Heart left ventricle (tissue), 16 donors: ENCODE measurements around the gene DUSP10. TPM values are rescaled to one million over a fixed set of nuclear protein-coding genes. Genes with fewer than 3 reads are reported as not detected.

ENCODE experiments used
- ATAC-seq, 4 donors: fragments of 200-7000 bp; cut with Tn5 transposase; one replicate each; pipeline ENCODE4 v1.9.1; 2020 to 2022; ENCODE audit warnings: moderate library complexity in 4 of 4, mild to moderate bottlenecking in 3 of 4, moderate number of reproducible peaks in 1 of 4
- DNase-seq, 5 donors: peaks; one replicate each; pipeline ENCODE4 v3.0.0-alpha.2; 2020
- H3K27ac ChIP-seq, 12 donors: fragments of 200-600 bp; sonication (generic) in 4 of 12; one replicate each; pipeline versions ENCODE4 v1.5.0 to v1.8.0; 2016 to 2022; ENCODE audit warnings: mild to moderate bottlenecking in 2 of 12
- H3K27me3 ChIP-seq, 9 donors: fragments of 200-600 bp; sonication (generic) in 2 of 9; one replicate each; pipeline versions ENCODE4 v1.5.1 to v1.8.0; 2016 to 2022; ENCODE audit warnings: mild to moderate bottlenecking in 3 of 9
- H3K36me3 ChIP-seq, 9 donors: fragments of 200-600 bp; sonication (generic) in 2 of 9; one replicate each; pipeline versions ENCODE4 v1.5.0 to v1.8.0; 2018 to 2022; ENCODE audit warnings: mild to moderate bottlenecking in 2 of 9
- H3K4me1 ChIP-seq, 12 donors: fragments of 200-600 bp; sonication (generic) in 4 of 12; one replicate each; pipeline versions ENCODE4 v1.5.0 to v1.8.0; 2016 to 2022; ENCODE audit warnings: mild to moderate bottlenecking in 3 of 12
- H3K4me3 ChIP-seq, 12 donors: fragments of 200-600 bp; sonication (generic) in 4 of 12; one replicate each; pipeline versions ENCODE4 v1.5.0 to v1.8.0; 2017 to 2022; ENCODE audit warnings: mild to moderate bottlenecking in 9 of 12, moderate library complexity in 4 of 12
- H3K9me3 ChIP-seq, 12 donors: fragments of 200-600 bp; sonication (generic) in 4 of 12; one replicate each; pipeline versions ENCODE4 v1.5.0 to v1.8.0; 2016 to 2022; ENCODE audit warnings: mild to moderate bottlenecking in 1 of 12
- CTCF ChIP-seq, 12 donors: fragments of 200-600 bp; sonication (generic) in 4 of 12; IDR thresholded peaks; one replicate each; pipeline versions ENCODE4 v1.5.0 to v1.8.0; 2018 to 2022; ENCODE audit warnings: antibody characterized with exemption in 12 of 12, mild to moderate bottlenecking in 5 of 12
- POLR2A ChIP-seq, 2 donors: fragments of 450-650 bp; IDR thresholded peaks; one replicate each; pipeline ENCODE4 v1.6.1; 2017; ENCODE audit warnings: antibody characterized with exemption in 2 of 2, mild to moderate bottlenecking in 2 of 2, moderate library complexity in 2 of 2
- WGBS, 4 donors: extraction: QIAGEN DNeasy Blood & Tissue Kit in 2 of 4; methylation state at CpG; one replicate each; pipeline versions ENCODE4 v1.1.5 to v1.1.7; 2013 to 2018; 5-methylcytosine and 5-hydroxymethylcytosine counted together
- intact Hi-C, 10 donors: fragments of 100-400 bp; cut with DNase I; formaldehyde crosslinking; loops; one replicate each; pipeline versions ENCODE4 v1.11.1 to v1.14.2; 2022
- polyA plus RNA-seq, 2 donors: library from polyadenylated mRNA; stranded (reverse); fragments of 200-250 nt; gene quantifications; one replicate each; pipeline ENCODE4 v1.2.3, GENCODE V29; 2013
- total RNA-seq, 9 donors: library from RNA; depleted of rRNA in 2 of 9; stranded (reverse); fragments of >200 nt in 2 of 9; fragmentation: NEBNext Ultra II Directional in 3 of 9; extraction: Animal tissue kit (Norgen Biotek cat#: 25700) in 3 of 9; gene quantifications; one replicate each; pipeline versions ENCODE4 v1.1.0 to v1.2.4, GENCODE V29; 2016 to 2023
- donor health status: ischemic (EF 13 %, LVEDD 7.1; RV severe dilation, severe dysfunction).
- donor health status: healthy with polysubstance abuse.
- donor health status: DM: no; HTN: yes; CAD: no.
- donor health status: DM: no; HTN: no; CAD: no.
- donor health status: ischemic (EF 25% LVEDD 6.9; RV normal size, moderate dysfunction).
- donor health status: ischemic (EF 25% LVEDD 5.7; RV mildly dilated, moderate dysfunction).
- donor health status: healthy.
- donor health status: DM: yes; HTN: yes; CAD: no.
- donor health status: ischemic (EF 35%, LVEDD 5.7; RV mildly dilated, moderate dysfunction).
- donor health status: nonischemic (EF 11% LVEDD 7.7; RV severe dilation, severe dysfunction).
- donor health status: DM: yes; HTN: yes; CAD: no.
- donor health status: PGD.
- donor health status: ischemic (EF 29% LVEDD 5.4; RV normal size, mild dysfunction).
- donor health status: nonischemic (EF 23%, LVEDD 6.1; RV moderate dilation, normal function).

The DUSP10 gene
- total and polyA plus RNA-seq, 11 donors = 2.2 to 7.1 (median 3.9) TPM

GRCh38 chr1:221690858-221691257 lies 51.0 kb downstream of the DUSP10 start:
- WGBS, 4 donors = 71 to 87% (median 73%) methylated on average over 1 of the region's 1 CpG

DNA sequence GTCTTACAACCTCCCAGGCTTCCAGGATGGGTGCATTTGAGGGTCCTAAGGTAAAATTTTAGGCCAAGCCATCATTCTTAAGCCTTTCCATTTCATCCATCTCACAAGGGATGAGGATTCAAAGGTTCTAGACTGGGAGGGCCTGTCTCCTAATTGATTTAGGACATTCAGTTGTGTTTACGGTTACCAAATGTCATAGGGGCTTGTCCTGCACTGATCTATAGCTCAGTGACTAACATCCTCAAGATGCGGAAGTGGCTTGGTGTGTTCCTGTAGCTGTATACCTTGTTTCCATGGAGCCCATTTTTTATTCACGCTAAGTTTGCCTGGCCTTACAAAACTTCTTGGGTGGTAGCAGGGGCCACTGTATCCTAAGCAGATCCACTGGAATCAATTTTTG lies 52.8 kb downstream of the DUSP10 start:
- no peaks in the 10 kb centered on the region for H3K27me3 ChIP-seq
- peaks cover 0 to 8% (median 0%) of the 10 kb centered on the region in 12 donors for H3K4me1 ChIP-seq
- H3K36me3 ChIP-seq = no peaks in the 10 kb centered on the region
- intact Hi-C loops = no loop called here
- 90 to 100% (median 91%) methylated on average over 3 of the region's 3 CpGs for WGBS, 4 donors
- TF ChIP-seq POLR2A (IDR thresholded peaks at IDR 0.05) (no peak), CTCF (IDR thresholded peaks at IDR 0.05) (no peak)
- ATAC-seq = no peak
- no peak overlapping the region for H3K27ac ChIP-seq
- H3K9me3 ChIP-seq = peaks cover 0 to 15% (median 5%) of the 10 kb centered on the region in 12 donors
- DNase-seq = no peak
- no peak overlapping the region for H3K4me3 ChIP-seq

More at GRCh38 chr1:221690858-221691257, 51.0 kb downstream of the DUSP10 start:
- H3K4me1 ChIP-seq = peaks cover 0 to 8% (median 0%) of the 10 kb centered on the region in 12 donors
- H3K27me3 ChIP-seq = no peaks in the 10 kb centered on the region
- no peak overlapping the region for H3K4me3 ChIP-seq
- TF ChIP-seq CTCF (IDR thresholded peaks at IDR 0.05) = no peak
- no peak for TF ChIP-seq POLR2A (IDR thresholded peaks at IDR 0.05)
- H3K36me3 ChIP-seq = no peaks in the 10 kb centered on the region
- DNase-seq (no peak), ATAC-seq (no peak)
- H3K27ac ChIP-seq = no peak overlapping the region
- H3K9me3 ChIP-seq = peaks cover 0 to 15% (median 5%) of the 10 kb centered on the region in 12 donors
- intact Hi-C loops = loop anchor here in 1 of 10 donors (5.0 kb wide), 1 partner anchor 111 kb away; no protein-coding TSS in a partner anchor

- TF ChIP-seq CTCF (IDR thresholded peaks at IDR 0.05) (no peak), POLR2A (IDR thresholded peaks at IDR 0.05) (no peak)
- DNase-seq = no peak
- H3K4me1 ChIP-seq = peaks cover 0 to 8% (median 0%) of the 10 kb centered on the region in 12 donors
- intact Hi-C loops = no loop called here
- ATAC-seq = no peak
- H3K27me3 ChIP-seq = no peaks in the 10 kb centered on the region
- no peaks in the 10 kb centered on the region for H3K36me3 ChIP-seq
- H3K4me3 ChIP-seq = no peak overlapping the region
- WGBS, 4 donors = 81 to 93% (median 87%) methylated on average over 1 of the region's 1 CpG
- no peak overlapping the region for H3K27ac ChIP-seq
- H3K9me3 ChIP-seq = peaks cover 0 to 8% (median 2%) of the 10 kb centered on the region in 12 donors
These were observed 53.4 kb downstream of the DUSP10 start for GRCh38 chr1:221688488-221688843.

- intact Hi-C loops = no loop called here
- Histone ChIP-seq H3K27ac (no peak overlapping the region), H3K27me3 (no peaks in the 10 kb centered on the region), H3K4me1 (peaks cover 0 to 8% (median 0%) of the 10 kb centered on the region in 12 donors), H3K9me3 (peaks cover 0 to 3% (median 0%) of the 10 kb centered on the region in 12 donors), H3K4me3 (no peak overlapping the region), H3K36me3 (no peaks in the 10 kb centered on the region)
- WGBS, 4 donors = 46 to 61% (median 48%) methylated on average over 4 of the region's 4 CpGs
- DNase-seq (no peak), ATAC-seq (peak; percentile 28 to 69 (median 52))
- TF ChIP-seq CTCF (IDR thresholded peaks at IDR 0.05) (no peak), POLR2A (IDR thresholded peaks at IDR 0.05) (no peak)
These were observed 53.9 kb downstream of the DUSP10 start for GRCh38 chr1:221687836-221688487.
